GM23338 (cell line): ENCODE results near the gene RMND5A.
"Not testable (repeated sequence)": the region's sequence is repeated elsewhere in the genome, so short reads cannot be mapped to it uniquely, and the experiment has no call there.

Source experiments
- CREB1 ChIP-seq: fragments of 250-450 bp; sonication (Bioruptor Pico); IDR thresholded peaks from 2 replicates; pipeline ENCODE4 v1.5.0; 2020; ENCODE audit warnings: low read depth, mild to moderate bottlenecking, moderate library complexity
- EZH2 ChIP-seq: fragments of 200-600 bp; sonication (generic); IDR thresholded peaks from one replicate; pipeline ENCODE4 v1.8.0; 2017; ENCODE audit warnings: antibody characterized with exemption, mild to moderate bottlenecking, low read depth; ENCODE audit not compliant: unreplicated experiment
- EZH2phosphoT487 ChIP-seq: fragments of 200-600 bp; sonication (generic); IDR thresholded peaks from one replicate; pipeline ENCODE4 v1.8.1; 2018; ENCODE audit warnings: antibody characterized with exemption; ENCODE audit not compliant: unreplicated experiment
- POLR2AphosphoS5 ChIP-seq: IDR thresholded peaks from 2 replicates; pipeline ENCODE4 v1.6.1; 2016; ENCODE audit warnings: antibody characterized with exemption, low read depth
- TF ChIP-seq, protein P1 (sequence below), 2 experiments: fragments of 200-600 bp in 1 of 2; sonication (generic) in 1 of 2; conservative IDR thresholded peaks; 2 replicates each; pipeline versions ENCODE4 v1.5.1 to v1.6.1; 2016 to 2017; ENCODE audit warnings: antibody characterized with exemption in 2 of 2, low read depth in 2 of 2, mild to moderate bottlenecking in 2 of 2, moderate library complexity in 1 of 2

DNA sequence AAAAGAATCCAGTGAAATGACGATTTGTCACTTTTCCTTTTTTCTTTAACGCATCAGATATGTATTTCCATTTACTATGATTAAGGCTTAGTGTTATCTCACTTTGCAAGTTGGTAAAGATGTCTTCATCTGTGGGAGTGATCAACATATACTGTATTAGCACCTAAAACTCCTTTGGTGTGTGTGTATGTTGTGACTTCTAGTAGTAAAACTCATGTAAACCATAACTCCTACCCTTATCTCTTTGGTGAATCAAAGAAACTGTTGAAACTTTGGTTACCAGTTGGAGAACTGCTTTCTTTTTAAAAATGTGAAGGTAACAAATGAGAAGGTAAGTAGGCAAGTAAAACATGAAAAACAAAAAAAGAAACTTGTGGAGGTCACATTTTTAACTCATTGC is 5.6 kb downstream of the RMND5A start:
- not testable (repeated sequence) for TF ChIP-seq EZH2phosphoT487, EZH2, POLR2AphosphoS5, CREB1
- TF ChIP-seq, protein P1, sequence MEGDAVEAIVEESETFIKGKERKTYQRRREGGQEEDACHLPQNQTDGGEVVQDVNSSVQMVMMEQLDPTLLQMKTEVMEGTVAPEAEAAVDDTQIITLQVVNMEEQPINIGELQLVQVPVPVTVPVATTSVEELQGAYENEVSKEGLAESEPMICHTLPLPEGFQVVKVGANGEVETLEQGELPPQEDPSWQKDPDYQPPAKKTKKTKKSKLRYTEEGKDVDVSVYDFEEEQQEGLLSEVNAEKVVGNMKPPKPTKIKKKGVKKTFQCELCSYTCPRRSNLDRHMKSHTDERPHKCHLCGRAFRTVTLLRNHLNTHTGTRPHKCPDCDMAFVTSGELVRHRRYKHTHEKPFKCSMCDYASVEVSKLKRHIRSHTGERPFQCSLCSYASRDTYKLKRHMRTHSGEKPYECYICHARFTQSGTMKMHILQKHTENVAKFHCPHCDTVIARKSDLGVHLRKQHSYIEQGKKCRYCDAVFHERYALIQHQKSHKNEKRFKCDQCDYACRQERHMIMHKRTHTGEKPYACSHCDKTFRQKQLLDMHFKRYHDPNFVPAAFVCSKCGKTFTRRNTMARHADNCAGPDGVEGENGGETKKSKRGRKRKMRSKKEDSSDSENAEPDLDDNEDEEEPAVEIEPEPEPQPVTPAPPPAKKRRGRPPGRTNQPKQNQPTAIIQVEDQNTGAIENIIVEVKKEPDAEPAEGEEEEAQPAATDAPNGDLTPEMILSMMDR (conservative IDR thresholded peaks at IDR 0.05; ENCODE audit: low read depth in 2 of 2), result not testable (repeated sequence)
